ENCODE data around the gene STARD3. TPM values are rescaled to one million over a fixed set of nuclear protein-coding genes. Genes with fewer than 3 reads are reported as not detected.

STARD3 gene
- total RNA-seq, 2 donors from 2014 or later: 60.3 to 60.5 TPM

DNA sequence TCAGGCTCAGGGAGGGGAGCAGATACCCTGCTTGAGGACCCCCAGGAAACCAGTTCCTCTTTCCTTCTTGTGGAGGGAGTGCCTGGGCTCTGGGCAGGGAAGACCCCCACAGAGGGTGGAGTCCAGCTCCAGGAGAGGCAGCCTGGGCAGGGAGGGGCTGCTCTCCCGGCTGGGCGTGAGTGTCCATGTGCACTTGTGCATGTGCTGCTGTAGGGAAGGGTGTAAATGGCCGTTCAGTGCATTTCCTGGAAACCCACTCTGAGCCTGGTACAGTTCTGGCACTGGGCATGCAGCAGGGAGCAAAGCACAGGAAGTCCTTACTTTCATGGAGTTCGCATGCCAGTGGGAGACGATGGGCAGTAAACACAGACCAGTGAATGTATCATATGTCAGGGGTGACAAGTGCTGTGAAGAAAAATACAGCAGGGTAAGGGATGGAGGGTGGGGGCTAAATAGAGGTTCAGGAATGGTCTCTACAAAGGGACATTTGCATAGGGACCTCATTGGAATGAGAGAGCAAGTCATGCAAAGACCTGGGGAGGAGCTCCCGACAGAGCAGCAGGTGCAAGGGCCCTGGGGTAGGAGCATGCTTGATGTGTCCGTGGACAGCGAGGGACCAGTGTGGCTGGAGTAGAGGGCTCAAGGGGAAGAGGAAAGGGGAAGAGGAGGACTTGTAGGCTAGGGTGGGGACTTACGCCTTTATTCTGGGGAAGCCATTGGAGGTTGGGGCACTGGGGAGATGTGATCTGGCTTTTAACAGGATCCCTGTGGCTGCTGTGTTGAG is 5.5 kb downstream of the STARD3 start:
- peaks cover 6% of the 10 kb centered on the region for H3K4me1 ChIP-seq (ENCODE audit: control insufficient read depth, insufficient read depth, low read length)
- no peak overlapping the region for H3K9ac ChIP-seq (ENCODE audit: extremely low read depth, low read length, poor library complexity, severe bottlenecking)
- Mint-ChIP-seq H3K27ac (no peak overlapping the region), H3K9me3 (no peaks in the 10 kb centered on the region), H3K27me3 (ENCODE audit: insufficient read depth) (no peaks in the 10 kb centered on the region), H3K36me3 (ENCODE audit: low read depth) (peaks cover 2% of the 10 kb centered on the region), H3K4me3 (no peak overlapping the region), H3K4me1 (peaks cover 27% of the 10 kb centered on the region)
- WGBS, 2 experiments (ENCODE audit: insufficient coverage in 1 of 2, insufficient read length in 1 of 2): 92 to 100% methylated on average over 6 to 9 of the region's 9 CpGs
- no peaks in the 10 kb centered on the region for H3K36me3 ChIP-seq (ENCODE audit: control insufficient read depth, insufficient read depth, low read length)
- TF ChIP-seq, protein P1, sequence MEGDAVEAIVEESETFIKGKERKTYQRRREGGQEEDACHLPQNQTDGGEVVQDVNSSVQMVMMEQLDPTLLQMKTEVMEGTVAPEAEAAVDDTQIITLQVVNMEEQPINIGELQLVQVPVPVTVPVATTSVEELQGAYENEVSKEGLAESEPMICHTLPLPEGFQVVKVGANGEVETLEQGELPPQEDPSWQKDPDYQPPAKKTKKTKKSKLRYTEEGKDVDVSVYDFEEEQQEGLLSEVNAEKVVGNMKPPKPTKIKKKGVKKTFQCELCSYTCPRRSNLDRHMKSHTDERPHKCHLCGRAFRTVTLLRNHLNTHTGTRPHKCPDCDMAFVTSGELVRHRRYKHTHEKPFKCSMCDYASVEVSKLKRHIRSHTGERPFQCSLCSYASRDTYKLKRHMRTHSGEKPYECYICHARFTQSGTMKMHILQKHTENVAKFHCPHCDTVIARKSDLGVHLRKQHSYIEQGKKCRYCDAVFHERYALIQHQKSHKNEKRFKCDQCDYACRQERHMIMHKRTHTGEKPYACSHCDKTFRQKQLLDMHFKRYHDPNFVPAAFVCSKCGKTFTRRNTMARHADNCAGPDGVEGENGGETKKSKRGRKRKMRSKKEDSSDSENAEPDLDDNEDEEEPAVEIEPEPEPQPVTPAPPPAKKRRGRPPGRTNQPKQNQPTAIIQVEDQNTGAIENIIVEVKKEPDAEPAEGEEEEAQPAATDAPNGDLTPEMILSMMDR (conservative IDR thresholded peaks at IDR 0.05): no peak
- no peak for DNase-seq
- no peak overlapping the region for H3K27ac ChIP-seq (ENCODE audit: low read depth, low read length)
- H3K4me3 ChIP-seq (ENCODE audit: low read length): no peak overlapping the region
- no peaks in the 10 kb centered on the region for H3K27me3 ChIP-seq (ENCODE audit: control insufficient read depth, insufficient read depth, low read length, poor library complexity, severe bottlenecking)
- H3K9me3 ChIP-seq (ENCODE audit: control insufficient read depth, low read length): no peaks in the 10 kb centered on the region

DNA sequence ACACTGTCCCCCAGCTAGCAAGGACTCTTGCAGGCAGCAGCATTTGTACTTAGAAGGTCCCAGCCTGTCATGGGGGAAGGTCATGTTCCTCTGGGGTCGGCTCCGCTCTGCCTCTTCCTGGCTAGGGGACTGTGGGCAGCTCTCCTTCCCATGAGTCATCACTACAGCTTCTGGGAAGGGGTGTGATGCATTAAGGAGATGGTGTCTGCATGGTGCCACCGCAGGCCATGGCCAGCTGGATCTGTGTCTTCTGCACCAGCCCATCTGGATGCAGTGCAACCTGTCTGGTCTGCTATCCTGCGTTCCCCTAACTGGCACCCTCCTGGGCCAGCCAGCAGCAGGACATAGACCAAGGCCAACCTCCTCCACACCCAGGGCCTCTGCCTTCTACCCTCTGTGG is 6.3 kb downstream of the STARD3 start:
- Histone ChIP-seq H3K4me3 (ENCODE audit: low read length) (no peak overlapping the region), H3K27me3 (ENCODE audit: control insufficient read depth, insufficient read depth, low read length, poor library complexity, severe bottlenecking) (no peaks in the 10 kb centered on the region), H3K9ac (ENCODE audit: extremely low read depth, low read length, poor library complexity, severe bottlenecking) (no peak overlapping the region), H3K9me3 (ENCODE audit: control insufficient read depth, low read length) (no peaks in the 10 kb centered on the region), H3K4me1 (ENCODE audit: control insufficient read depth, insufficient read depth, low read length) (peaks cover 6% of the 10 kb centered on the region), H3K36me3 (ENCODE audit: control insufficient read depth, insufficient read depth, low read length) (no peaks in the 10 kb centered on the region), H3K27ac (ENCODE audit: low read depth, low read length) (no peak overlapping the region)
- no peaks in the 10 kb centered on the region for H3K27me3 Mint-ChIP-seq (ENCODE audit: insufficient read depth)
- H3K36me3 Mint-ChIP-seq (ENCODE audit: low read depth): peaks cover 2% of the 10 kb centered on the region
- no peak overlapping the region for H3K4me3 Mint-ChIP-seq
- no peak overlapping the region for H3K27ac Mint-ChIP-seq
- no peak for DNase-seq
- WGBS, 2 experiments (ENCODE audit: insufficient coverage in 1 of 2, insufficient read length in 1 of 2): 93 to 98% methylated on average over 3 to 4 of the region's 4 CpGs
- peaks cover 20% of the 10 kb centered on the region for H3K4me1 Mint-ChIP-seq
- no peaks in the 10 kb centered on the region for H3K9me3 Mint-ChIP-seq
- TF ChIP-seq, protein P1 (conservative IDR thresholded peaks at IDR 0.05): no peak

DNA sequence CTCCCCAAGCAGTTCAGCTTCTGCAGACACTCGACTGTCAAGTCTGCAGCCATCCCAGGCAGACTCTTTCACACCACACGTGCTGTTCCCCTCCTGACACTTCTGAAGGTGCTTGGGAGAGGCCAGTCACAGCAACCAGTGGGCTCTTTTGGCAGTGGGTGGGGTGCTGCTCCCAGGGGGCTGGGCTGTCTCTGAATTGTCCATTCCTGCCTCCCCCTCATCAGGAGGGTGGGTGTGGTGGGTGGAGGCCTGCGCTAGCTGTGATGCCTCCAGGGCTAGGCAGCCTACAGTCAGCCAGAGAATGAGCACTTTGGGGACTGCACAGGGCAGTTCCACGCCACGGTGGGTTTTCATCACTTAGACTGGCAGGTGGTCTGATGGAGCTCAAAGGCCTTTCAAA is 10.3 kb downstream of the STARD3 start:
- Mint-ChIP-seq H3K27me3 (ENCODE audit: insufficient read depth) (no peaks in the 10 kb centered on the region), H3K36me3 (ENCODE audit: low read depth) (peaks cover 3% of the 10 kb centered on the region), H3K4me3 (no peak overlapping the region), H3K4me1 (peaks cover 19% of the 10 kb centered on the region), H3K27ac (no peak overlapping the region), H3K9me3 (no peaks in the 10 kb centered on the region)
- Histone ChIP-seq H3K4me1 (ENCODE audit: control insufficient read depth, insufficient read depth, low read length) (peaks cover 11% of the 10 kb centered on the region), H3K9ac (ENCODE audit: extremely low read depth, low read length, poor library complexity, severe bottlenecking) (no peak overlapping the region), H3K27me3 (ENCODE audit: control insufficient read depth, insufficient read depth, low read length, poor library complexity, severe bottlenecking) (no peaks in the 10 kb centered on the region), H3K9me3 (ENCODE audit: control insufficient read depth, low read length) (no peaks in the 10 kb centered on the region), H3K36me3 (ENCODE audit: control insufficient read depth, insufficient read depth, low read length) (no peaks in the 10 kb centered on the region), H3K4me3 (ENCODE audit: low read length) (no peak overlapping the region), H3K27ac (ENCODE audit: low read depth, low read length) (no peak overlapping the region)
- no peak for DNase-seq
- TF ChIP-seq, protein P1 (conservative IDR thresholded peaks at IDR 0.05): no peak
- WGBS, 2 experiments (ENCODE audit: insufficient coverage in 1 of 2, insufficient read length in 1 of 2): 83 to 94% methylated on average over 5 of the region's 5 CpGs
